DOHH2 (cell line): Measurements from ENCODE around the gene STK11.

Experiments
- CTCF ChIP-seq: fragments of 200-600 bp; sonication (generic); IDR thresholded peaks from one replicate; pipeline ENCODE4 v1.5.1; 2014; ENCODE audit warnings: antibody characterized with exemption, mild to moderate bottlenecking, low read depth, low read length; ENCODE audit not compliant: poor library complexity, severe bottlenecking
- EZH2phosphoT487 ChIP-seq: fragments of 200-600 bp; sonication (generic); IDR thresholded peaks from 2 replicates; pipeline ENCODE4 v1.6.1; 2017; ENCODE audit warnings: borderline replicate concordance, mild to moderate bottlenecking, antibody characterized with exemption, low read length, moderate library complexity, mixed read lengths

- no peak for TF ChIP-seq CTCF
- TF ChIP-seq EZH2phosphoT487 = no peak
Observed at GRCh38 chr19:1260749-1261537, 55.4 kb downstream of the STK11 start.
